Neural progenitor cell (in vitro differentiated cells): ENCODE measurements around the gene PTPRG.

Experiments
- CTCF ChIP-seq: fragments of 200-600 bp; sonication (generic); IDR thresholded peaks from 2 replicates; pipeline ENCODE4 v1.5.1; 2017; ENCODE audit warnings: antibody characterized with exemption, mild to moderate bottlenecking
- EZH2 ChIP-seq: fragments of 200-600 bp; sonication (generic); IDR thresholded peaks from 2 replicates; pipeline ENCODE4 v1.6.1; 2017; ENCODE audit warnings: antibody characterized with exemption, mild to moderate bottlenecking, moderate library complexity
- EZH2phosphoT487 ChIP-seq: fragments of 200-600 bp; sonication (generic); IDR thresholded peaks from 2 replicates; pipeline ENCODE4 v1.6.1; 2017; ENCODE audit warnings: antibody characterized with exemption

GRCh38 chr3:62242831-62243509 is 681.6 kb downstream of the PTPRG start:
- TF ChIP-seq CTCF (no peak), EZH2phosphoT487 (peak; percentile 53), EZH2 (no peak)
